ENCODE measurements around the gene SV2B.

DNA sequence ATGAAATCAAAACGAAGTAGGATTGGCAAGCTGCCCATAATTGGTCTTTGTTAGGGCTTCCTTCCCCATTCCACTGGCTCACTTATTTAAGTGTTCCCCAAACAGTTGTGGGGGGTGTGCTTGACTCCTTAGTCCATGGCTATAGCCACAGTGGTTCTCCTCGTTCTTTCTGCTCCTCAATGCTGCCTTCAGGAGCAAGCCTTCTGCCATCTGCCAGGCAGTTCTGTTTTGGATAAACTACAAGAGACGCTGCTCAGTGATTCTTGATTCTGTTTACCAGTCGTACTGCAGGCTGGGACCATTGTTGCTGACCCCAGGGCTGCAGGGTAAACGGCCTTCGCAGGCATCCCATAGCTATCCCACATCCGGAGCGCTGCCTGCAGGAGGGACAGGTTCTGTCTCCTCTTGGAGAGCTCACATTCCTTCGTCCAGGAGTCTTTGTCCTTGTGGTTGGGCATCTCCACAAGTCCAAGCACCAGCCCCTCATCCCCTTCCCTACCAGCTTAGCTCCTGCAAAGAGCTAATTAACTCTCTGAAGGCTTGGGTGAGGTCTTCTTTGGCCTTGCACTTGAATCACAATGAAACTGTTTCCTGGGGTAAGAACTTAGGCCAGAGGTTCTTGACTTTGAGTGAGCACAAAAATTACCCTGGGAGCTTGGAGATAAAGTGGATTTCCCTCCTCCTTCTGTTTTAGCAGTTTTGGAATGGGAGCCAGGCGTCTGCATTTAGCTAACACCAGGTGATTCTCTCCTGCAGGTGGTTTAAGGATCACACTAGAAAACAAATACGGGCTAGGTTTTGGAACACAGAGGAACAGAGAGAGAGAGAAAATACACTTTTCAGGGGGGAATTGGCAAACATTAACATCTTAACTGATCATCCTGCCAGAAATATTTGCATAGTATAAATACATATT lies 114.9 kb downstream of the SV2B start:
- TF ChIP-seq EZH2 (IDR thresholded peaks at IDR 0.05; ENCODE audit: low read depth), result no peak
- TF ChIP-seq, protein P1, sequence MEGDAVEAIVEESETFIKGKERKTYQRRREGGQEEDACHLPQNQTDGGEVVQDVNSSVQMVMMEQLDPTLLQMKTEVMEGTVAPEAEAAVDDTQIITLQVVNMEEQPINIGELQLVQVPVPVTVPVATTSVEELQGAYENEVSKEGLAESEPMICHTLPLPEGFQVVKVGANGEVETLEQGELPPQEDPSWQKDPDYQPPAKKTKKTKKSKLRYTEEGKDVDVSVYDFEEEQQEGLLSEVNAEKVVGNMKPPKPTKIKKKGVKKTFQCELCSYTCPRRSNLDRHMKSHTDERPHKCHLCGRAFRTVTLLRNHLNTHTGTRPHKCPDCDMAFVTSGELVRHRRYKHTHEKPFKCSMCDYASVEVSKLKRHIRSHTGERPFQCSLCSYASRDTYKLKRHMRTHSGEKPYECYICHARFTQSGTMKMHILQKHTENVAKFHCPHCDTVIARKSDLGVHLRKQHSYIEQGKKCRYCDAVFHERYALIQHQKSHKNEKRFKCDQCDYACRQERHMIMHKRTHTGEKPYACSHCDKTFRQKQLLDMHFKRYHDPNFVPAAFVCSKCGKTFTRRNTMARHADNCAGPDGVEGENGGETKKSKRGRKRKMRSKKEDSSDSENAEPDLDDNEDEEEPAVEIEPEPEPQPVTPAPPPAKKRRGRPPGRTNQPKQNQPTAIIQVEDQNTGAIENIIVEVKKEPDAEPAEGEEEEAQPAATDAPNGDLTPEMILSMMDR (conservative IDR thresholded peaks at IDR 0.05), result no peak
